OCI-LY3 (cell line): ENCODE measurements around the gene NTRK2.

ENCODE experiments used
- EZH2phosphoT487 ChIP-seq: fragments of 200-600 bp; shearing (Covaris generic); IDR thresholded peaks from 2 replicates; pipeline ENCODE4 v1.6.1; 2018; ENCODE audit warnings: antibody characterized with exemption, mixed run types, low read depth
- TF ChIP-seq, protein P1 (sequence below): fragments of 200-600, 300-600 bp; sonication (generic); IDR thresholded peaks from 2 replicates; pipeline ENCODE4 v1.5.1; 2014; ENCODE audit warnings: antibody characterized with exemption, low read length, low read depth

DNA sequence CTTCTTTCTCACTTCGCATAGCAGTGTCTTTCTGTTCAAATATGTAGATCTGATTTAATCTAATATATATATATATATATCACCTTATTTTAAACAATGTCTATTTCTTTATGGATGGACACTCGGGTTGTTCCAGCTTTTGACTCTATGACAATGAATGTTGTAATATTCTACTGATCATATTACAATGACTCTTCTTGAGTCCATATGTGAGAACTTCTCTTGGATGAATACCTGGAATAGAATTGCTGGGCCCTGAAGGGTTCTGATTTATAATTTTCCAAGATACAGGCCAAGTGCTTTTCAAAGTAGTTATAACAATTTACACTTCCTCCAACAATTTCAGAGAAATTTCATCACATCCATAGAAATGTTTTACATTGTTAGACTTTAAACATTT lies 28.8 kb downstream of the NTRK2 start:
- TF ChIP-seq, protein P1, sequence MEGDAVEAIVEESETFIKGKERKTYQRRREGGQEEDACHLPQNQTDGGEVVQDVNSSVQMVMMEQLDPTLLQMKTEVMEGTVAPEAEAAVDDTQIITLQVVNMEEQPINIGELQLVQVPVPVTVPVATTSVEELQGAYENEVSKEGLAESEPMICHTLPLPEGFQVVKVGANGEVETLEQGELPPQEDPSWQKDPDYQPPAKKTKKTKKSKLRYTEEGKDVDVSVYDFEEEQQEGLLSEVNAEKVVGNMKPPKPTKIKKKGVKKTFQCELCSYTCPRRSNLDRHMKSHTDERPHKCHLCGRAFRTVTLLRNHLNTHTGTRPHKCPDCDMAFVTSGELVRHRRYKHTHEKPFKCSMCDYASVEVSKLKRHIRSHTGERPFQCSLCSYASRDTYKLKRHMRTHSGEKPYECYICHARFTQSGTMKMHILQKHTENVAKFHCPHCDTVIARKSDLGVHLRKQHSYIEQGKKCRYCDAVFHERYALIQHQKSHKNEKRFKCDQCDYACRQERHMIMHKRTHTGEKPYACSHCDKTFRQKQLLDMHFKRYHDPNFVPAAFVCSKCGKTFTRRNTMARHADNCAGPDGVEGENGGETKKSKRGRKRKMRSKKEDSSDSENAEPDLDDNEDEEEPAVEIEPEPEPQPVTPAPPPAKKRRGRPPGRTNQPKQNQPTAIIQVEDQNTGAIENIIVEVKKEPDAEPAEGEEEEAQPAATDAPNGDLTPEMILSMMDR, result no peak
- no peak for TF ChIP-seq EZH2phosphoT487
